Tibial nerve (tissue), 4 donors: ENCODE results near the gene PTPRR. TPM values are rescaled to one million over a fixed set of nuclear protein-coding genes. Genes with fewer than 3 reads are reported as not detected.

ENCODE experiments used
- DNase-seq, 2 donors: peaks; one replicate each; pipeline ENCODE4 v3.0.0-alpha.2; 2019; ENCODE audit warnings: low spot score in 2 of 2
- H3K27ac ChIP-seq, 4 donors: fragments of 200-600 bp; sonication (generic) in 3 of 4; one replicate each; pipeline ENCODE4 v1.5.1; 2017 to 2019; ENCODE audit warnings: mild to moderate bottlenecking in 1 of 4
- H3K27me3 ChIP-seq, 2 donors: fragments of 200-600 bp; sonication (generic) in 1 of 2; one replicate each; pipeline versions ENCODE4 v1.5.1 to v1.6.0; 2017 to 2019
- H3K36me3 ChIP-seq, 3 donors: fragments of 200-600 bp; sonication (generic); one replicate each; pipeline ENCODE4 v1.5.1; 2018 to 2019
- H3K4me1 ChIP-seq, 4 donors: fragments of 200-600 bp; sonication (generic) in 3 of 4; one replicate each; pipeline ENCODE4 v1.5.1; 2017 to 2019
- H3K4me3 ChIP-seq, 4 donors: fragments of 200-600 bp; sonication (generic) in 3 of 4; one replicate each; pipeline ENCODE4 v1.5.1; 2017 to 2019; ENCODE audit warnings: mild to moderate bottlenecking in 1 of 4, moderate library complexity in 1 of 4
- H3K9me3 ChIP-seq, 4 donors: fragments of 200-600 bp; sonication (generic) in 3 of 4; one replicate each; pipeline ENCODE4 v1.5.1; 2017 to 2019
- CTCF ChIP-seq, 5 experiments: fragments of 200-600 bp in 3 of 5; fragments of 450-650 bp in 2 of 5; sonication (generic) in 3 of 5; IDR thresholded peaks; one replicate each; pipeline ENCODE4 v1.5.1; 2016 to 2019; ENCODE audit warnings: antibody characterized with exemption in 5 of 5, mild to moderate bottlenecking in 3 of 5, moderate library complexity in 2 of 5
- EP300 ChIP-seq, 2 donors: sonication (generic); formaldehyde crosslinking; IDR thresholded peaks; one replicate each; pipeline ENCODE4 v1.6.1; 2017; ENCODE audit warnings: antibody characterized with exemption in 2 of 2, mild to moderate bottlenecking in 1 of 2
- POLR2A ChIP-seq, 2 donors: fragments of 450-650 bp; IDR thresholded peaks; one replicate each; pipeline ENCODE4 v1.6.1; 2017; ENCODE audit warnings: antibody characterized with exemption in 2 of 2, mild to moderate bottlenecking in 2 of 2, moderate library complexity in 2 of 2
- WGBS, 2 donors: methylation state at CpG; one replicate each; pipeline ENCODE4 v1.1.5; 2018; 5-methylcytosine and 5-hydroxymethylcytosine counted together
- total RNA-seq, 4 donors: library from RNA; depleted of rRNA; stranded (reverse); fragments of >200 nt; gene quantifications; one replicate each; pipeline ENCODE4 v1.1.0, GENCODE V29; 2016

The PTPRR gene
- total RNA-seq, 4 donors from 2014 or later: not detected

DNA sequence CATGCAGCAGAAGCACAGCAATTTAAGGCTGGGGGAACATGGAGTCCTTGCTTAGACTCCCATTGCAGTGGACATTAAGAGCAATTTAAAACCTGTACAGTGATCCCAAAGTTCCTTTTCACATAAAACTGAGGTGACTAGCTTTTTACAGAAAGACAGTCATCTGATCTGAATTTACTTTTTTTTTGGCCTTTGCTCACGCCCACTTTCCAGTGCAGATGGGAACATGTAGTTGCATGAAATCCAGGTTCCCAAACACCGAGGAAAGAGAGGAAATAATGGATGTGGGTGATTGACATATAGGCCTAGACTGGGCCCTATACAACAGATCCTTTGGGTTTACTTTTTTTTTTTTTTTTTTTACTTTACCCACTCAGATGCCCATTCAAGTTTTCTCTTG is 156.9 kb downstream of the PTPRR start:
- Histone ChIP-seq H3K27me3 (no peaks in the 10 kb centered on the region), H3K36me3 (no peaks in the 10 kb centered on the region), H3K9me3 (peaks cover 0 to 6% (median 0%) of the 10 kb centered on the region in 4 donors), H3K4me3 (no peak overlapping the region), H3K4me1 (no peaks in the 10 kb centered on the region), H3K27ac (no peak overlapping the region)
- TF ChIP-seq POLR2A (IDR thresholded peaks at IDR 0.05): no peak
- TF ChIP-seq CTCF (IDR thresholded peaks at IDR 0.05): no peak
- no peak for TF ChIP-seq EP300 (IDR thresholded peaks at IDR 0.05)
- 76 to 77% methylated on average over 2 of the region's 2 CpGs for WGBS, 2 donors
- DNase-seq: no peak

DNA sequence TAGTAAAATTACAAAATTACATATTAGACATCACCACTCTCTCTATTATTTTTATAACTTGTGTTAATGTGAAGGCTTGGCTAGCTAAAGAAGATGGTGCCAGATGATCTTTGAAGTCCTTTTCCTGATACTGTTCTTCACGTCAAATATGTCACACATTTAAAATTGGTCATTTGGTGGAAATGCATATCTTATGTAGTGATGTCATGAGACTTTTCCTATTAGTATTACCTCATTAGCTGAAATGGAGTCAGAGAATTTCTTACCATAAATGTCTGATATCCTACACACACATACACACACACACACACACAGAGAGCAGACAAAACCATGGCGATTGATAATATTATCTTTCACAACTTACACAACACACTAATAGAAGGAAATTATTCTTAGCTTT is 158.5 kb downstream of the PTPRR start:
- 68 to 80% methylated on average over 2 of the region's 2 CpGs for WGBS, 2 donors
- Histone ChIP-seq H3K4me3 (no peak overlapping the region), H3K36me3 (no peaks in the 10 kb centered on the region), H3K27me3 (no peaks in the 10 kb centered on the region), H3K4me1 (no peaks in the 10 kb centered on the region), H3K27ac (no peak overlapping the region), H3K9me3 (peaks cover 0 to 6% (median 0%) of the 10 kb centered on the region in 4 donors)
- no peak for DNase-seq
- TF ChIP-seq POLR2A (IDR thresholded peaks at IDR 0.05): no peak
- no peak for TF ChIP-seq CTCF (IDR thresholded peaks at IDR 0.05)
- no peak for TF ChIP-seq EP300 (IDR thresholded peaks at IDR 0.05)

DNA sequence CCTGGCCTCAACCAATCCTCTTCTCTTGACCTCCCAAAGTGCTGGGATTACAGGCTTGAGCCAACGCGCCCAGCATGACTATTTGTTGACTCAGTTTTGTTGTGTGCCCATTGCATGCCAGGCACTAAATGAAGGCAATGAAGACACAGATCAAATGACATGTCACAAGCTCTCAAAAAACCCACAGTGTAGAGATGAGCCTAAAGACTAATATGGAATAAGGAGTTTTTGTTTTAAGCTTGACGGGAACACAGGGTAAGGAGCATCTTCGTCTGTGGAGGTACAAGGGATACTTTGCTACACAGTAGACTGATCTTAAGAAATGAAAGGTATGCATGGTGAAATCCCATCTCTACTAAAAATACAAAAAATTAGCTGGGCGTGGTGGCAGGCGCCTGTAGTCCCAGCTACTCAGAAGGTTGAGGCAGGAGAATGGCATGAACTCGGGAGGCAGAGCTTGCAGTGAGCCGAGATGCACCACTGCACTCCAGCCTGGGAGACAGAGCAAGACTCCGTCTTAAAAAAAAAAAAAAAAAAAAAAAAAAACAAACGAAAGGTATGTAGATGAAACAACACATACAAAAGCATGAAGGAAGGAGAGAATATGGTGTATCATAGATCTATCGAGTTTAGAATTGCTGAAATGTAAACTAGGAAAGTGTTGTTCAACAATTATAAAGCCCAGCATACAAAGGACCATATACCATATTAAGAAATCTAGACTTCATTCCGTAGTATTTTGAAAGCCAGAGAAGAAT is 161.2 kb downstream of the PTPRR start:
- WGBS, 2 donors: 91 to 95% methylated on average over 12 of the region's 12 CpGs
- Histone ChIP-seq H3K4me1 (no peaks in the 10 kb centered on the region), H3K4me3 (no peak overlapping the region), H3K27me3 (no peaks in the 10 kb centered on the region), H3K27ac (no peak overlapping the region), H3K9me3 (no peaks in the 10 kb centered on the region), H3K36me3 (no peaks in the 10 kb centered on the region)
- no peak for DNase-seq
- no peak for TF ChIP-seq POLR2A (IDR thresholded peaks at IDR 0.05)
- TF ChIP-seq CTCF (IDR thresholded peaks at IDR 0.05): no peak
- no peak for TF ChIP-seq EP300 (IDR thresholded peaks at IDR 0.05)

GRCh38 chr12:70758494-70758845 is 162.1 kb downstream of the PTPRR start:
- Histone ChIP-seq H3K4me1 (no peaks in the 10 kb centered on the region), H3K27ac (no peak overlapping the region), H3K9me3 (no peaks in the 10 kb centered on the region), H3K27me3 (no peaks in the 10 kb centered on the region), H3K4me3 (no peak overlapping the region), H3K36me3 (no peaks in the 10 kb centered on the region)
- WGBS, 2 donors: 78 to 80% methylated on average over 5 of the region's 5 CpGs
- no peak for DNase-seq
- no peak for TF ChIP-seq EP300 (IDR thresholded peaks at IDR 0.05)
- no peak for TF ChIP-seq CTCF (IDR thresholded peaks at IDR 0.05)
- TF ChIP-seq POLR2A (IDR thresholded peaks at IDR 0.05): no peak

DNA sequence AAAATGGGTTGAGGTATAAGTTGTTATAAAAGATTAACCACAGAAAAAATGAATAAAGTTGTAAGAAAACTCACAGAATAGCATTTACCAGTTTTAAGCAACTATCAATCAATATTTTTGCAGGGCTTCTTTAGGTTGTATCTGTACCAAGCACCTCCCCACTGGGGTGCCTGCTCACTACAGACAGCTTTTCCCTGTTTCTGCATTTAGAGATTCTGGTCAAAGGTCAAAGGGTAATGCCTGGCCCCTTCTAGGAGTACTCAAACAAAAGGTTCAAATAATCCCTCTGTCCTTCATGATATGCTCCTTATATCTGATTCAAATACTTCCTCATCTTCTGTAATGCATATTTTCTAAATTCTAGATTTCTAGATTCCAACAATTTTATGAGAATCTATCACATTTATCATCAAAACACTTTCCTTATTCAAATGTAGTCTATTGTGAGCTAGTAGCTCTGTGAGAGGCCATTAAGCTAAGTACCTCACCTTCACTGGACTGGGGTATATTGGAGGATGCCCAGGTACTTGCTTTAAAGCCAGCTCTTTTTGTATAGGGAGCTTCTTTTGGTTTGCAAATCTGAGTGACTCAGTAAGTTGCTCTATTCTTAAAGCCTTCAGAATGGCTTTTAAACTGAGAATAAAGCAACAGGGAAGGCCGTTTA is 162.6 kb downstream of the PTPRR start:
- H3K27ac ChIP-seq: no peak overlapping the region
- H3K27me3 ChIP-seq: no peaks in the 10 kb centered on the region
- H3K4me3 ChIP-seq: no peak overlapping the region
- TF ChIP-seq CTCF (IDR thresholded peaks at IDR 0.05): no peak
- TF ChIP-seq EP300 (IDR thresholded peaks at IDR 0.05): no peak
- no peak for TF ChIP-seq POLR2A (IDR thresholded peaks at IDR 0.05)
- no peaks in the 10 kb centered on the region for H3K36me3 ChIP-seq
- no peaks in the 10 kb centered on the region for H3K9me3 ChIP-seq
- WGBS, 2 donors: 48 to 74% methylated on average over 1 of the region's 1 CpG
- DNase-seq: no peak
- H3K4me1 ChIP-seq: no peaks in the 10 kb centered on the region
